Kidney epithelial cell (primary cell): ENCODE data around the gene RNF213. TPM values are rescaled to one million over a fixed set of nuclear protein-coding genes. Genes with fewer than 3 reads are reported as not detected.

ENCODE experiments used
- DNase-seq: peaks from one replicate; pipeline ENCODE4 v3.0.0-alpha.2; 2010; ENCODE audit warnings: low read depth
- H3K27me3 ChIP-seq: 2 replicates; pipeline ENCODE4 v1.6.0; 2011; ENCODE audit warnings: low read length; ENCODE audit not compliant: control insufficient read depth, insufficient read depth
- H3K36me3 ChIP-seq: 2 replicates; pipeline ENCODE4 v1.5.1; 2011; ENCODE audit warnings: low read length; ENCODE audit not compliant: control insufficient read depth, insufficient read depth
- H3K4me3 ChIP-seq: 2 replicates; pipeline ENCODE4 v1.5.1; 2011; ENCODE audit warnings: low read depth, mild to moderate bottlenecking, control low read depth, low read length
- CTCF ChIP-seq: IDR thresholded peaks from 2 replicates; pipeline ENCODE4 v1.5.1; 2011; ENCODE audit warnings: mild to moderate bottlenecking, moderate library complexity, low read length, control low read depth, inconsistent platforms; ENCODE audit not compliant: insufficient read depth, poor library complexity, severe bottlenecking
- total RNA-seq: library from RNA; depleted of rRNA; stranded (reverse); fragments of >200 nt; gene quantifications from 2 replicates; pipeline ENCODE4 v1.2.3, GENCODE V29; 2015

Gene RNF213
- total RNA-seq, 1 donor from 2014 or later = 111 TPM

- H3K27me3 ChIP-seq = peaks cover 45% of the 10 kb centered on the region
- H3K4me3 ChIP-seq = no peak overlapping the region
- no peak for TF ChIP-seq CTCF
- no peak for DNase-seq
- H3K36me3 ChIP-seq = no peaks in the 10 kb centered on the region
These were observed 186.2 kb downstream of the RNF213 start for GRCh38 chr17:80446645-80447405.

GRCh38 chr17:80447790-80448189 is 187.1 kb downstream of the RNF213 start:
- no peak for DNase-seq
- no peak for TF ChIP-seq CTCF
- no peak overlapping the region for H3K4me3 ChIP-seq

More at GRCh38 chr17:80447790-80448189, 187.1 kb downstream of the RNF213 start:
- H3K36me3 ChIP-seq = no peaks in the 10 kb centered on the region
- peaks cover 44% of the 10 kb centered on the region for H3K27me3 ChIP-seq

Other genes with a start within 250 kb of the RNF213 start
- gene TBC1D16, start 225.0 kb upstream of the RNF213 start, total RNA-seq = 54.5 and 58.5 TPM in 2 replicates
- 4.4 and 4.8 TPM in 2 replicates for gene CCDC40, start 224.2 kb upstream of the RNF213 start, total RNA-seq
- gene GAA, start 159.3 kb upstream of the RNF213 start, total RNA-seq = 60.9 and 90.6 TPM in 2 replicates
- gene EIF4A3, start 113.7 kb upstream of the RNF213 start, total RNA-seq = 74.1 and 80.7 TPM in 2 replicates
- gene CARD14, start 90.8 kb upstream of the RNF213 start, total RNA-seq = 2.0 TPM in 1 of 2 replicates, not detected in the other
- gene SGSH, start 40.5 kb upstream of the RNF213 start, total RNA-seq = 22.7 and 26.4 TPM in 2 replicates
- 14.4 and 19.1 TPM in 2 replicates for gene SLC26A11, start 40.4 kb upstream of the RNF213 start, total RNA-seq
- gene ENDOV, start 154.3 kb downstream of the RNF213 start, total RNA-seq = 14.6 and 18.6 TPM in 2 replicates
- gene NPTX1, start 215.8 kb downstream of the RNF213 start, total RNA-seq = 0.07 TPM in 1 of 2 replicates, not detected in the other